K562 (cell line): ENCODE data around the gene ADPRM. TPM values are rescaled to one million over a fixed set of nuclear protein-coding genes. Genes with fewer than 3 reads are reported as not detected.

ENCODE experiments used
- ATAC-seq: fragments of 200-7000 bp; cut with Tn5 transposase; 3 replicates; pipeline ENCODE4 v1.9.1; 2020; ENCODE audit warnings: moderate library complexity
- BruUV-seq: library from RNA; stranded (reverse); fragments of 400-500 nt; replicated peaks from 2 replicates; lab custom pipeline; 2021; lab: Mats Ljungman, UMichigan
- CTCF ChIA-PET: fragments of 300-600 bp; formaldehyde crosslinking; extraction: SDS; loops from one replicate; lab custom pipeline; 2021; ENCODE audit warnings: low intra/inter-chr PET ratio; lab: Yijun Ruan, JAX
- POLR2A ChIA-PET: fragments of 300-600, 350-650 bp; sonication (Branson Sonifier 250); formaldehyde crosslinking; extraction: SDS; loops from one replicate; lab custom pipeline; 2021; ENCODE audit warnings: antibody characterized with exemption, inconsistent platforms; lab: Yijun Ruan, JAX
- DNase-seq, 4 experiments: peaks; one replicate each; pipeline versions ENCODE4 v3.0.0 to v3.0.0-alpha.2; 2011 to 2018; ENCODE audit warnings: low spot score in 3 of 4, mixed read lengths in 3 of 4; ENCODE audit errors: extremely low read depth in 1 of 4
- FAIRE-seq: peaks from 2 replicates; lab custom pipeline; 2011; peaks lifted over from hg19 to GRCh38; lab: Jason Lieb, UNC
- H2AFZ ChIP-seq: 2 replicates; pipeline ENCODE4 v1.6.0; 2011; ENCODE audit warnings: low read depth, low read length, control low read depth, inconsistent platforms
- H3K27ac ChIP-seq: fragments of 200-600 bp; 3 replicates; pipeline ENCODE4 v1.8.0; 2011; ENCODE audit warnings: low read depth, mild to moderate bottlenecking, control low read depth, inconsistent platforms, low read length, moderate library complexity, mixed read lengths; ENCODE audit errors: extremely low read depth
- H3K27me3 ChIP-seq, 2 experiments: fragments of 300-600 bp in 1 of 2; 2 replicates in 1 of 2; 3 replicates in 1 of 2; pipeline versions ENCODE4 v1.6.0 to v1.8.0; 2011; ENCODE audit warnings: inconsistent platforms in 2 of 2, low read length in 2 of 2, mild to moderate bottlenecking in 1 of 2, mixed read lengths in 1 of 2, moderate library complexity in 1 of 2; ENCODE audit not compliant: control insufficient read depth in 2 of 2, insufficient read depth in 2 of 2
- H3K36me3 ChIP-seq: fragments of 300-600 bp; 3 replicates; pipeline ENCODE4 v1.8.0; 2011; ENCODE audit warnings: mild to moderate bottlenecking, low read length, inconsistent platforms; ENCODE audit not compliant: control insufficient read depth, insufficient read depth
- H3K4me1 ChIP-seq, 2 experiments: fragments of 200-600 bp in 1 of 2; replicated peaks in 1 of 2; 2 replicates in 1 of 2; 3 replicates in 1 of 2; pipeline versions ENCODE4 v1.5.1 to v1.8.0; 2011; ENCODE audit warnings: inconsistent platforms in 2 of 2, low read length in 2 of 2, mild to moderate bottlenecking in 1 of 2, mixed read lengths in 1 of 2, moderate library complexity in 1 of 2; ENCODE audit not compliant: control insufficient read depth in 2 of 2, insufficient read depth in 2 of 2
- H3K4me2 ChIP-seq: 2 replicates; pipeline ENCODE4 v1.6.1; 2011; ENCODE audit warnings: low read length, control low read depth, inconsistent platforms, mixed read lengths; ENCODE audit not compliant: insufficient read depth
- H3K4me3 ChIP-seq: fragments of 200-600 bp; sonication (generic), shearing (Covaris generic); 2 replicates; pipeline ENCODE4 v1.5.1; 2016; ENCODE audit warnings: control low read depth, inconsistent platforms
- H3K79me2 ChIP-seq: fragments of 200-600 bp; 3 replicates; pipeline ENCODE4 v1.8.0; 2011; ENCODE audit warnings: low read length, inconsistent platforms; ENCODE audit not compliant: control insufficient read depth, insufficient read depth
- H3K9ac ChIP-seq, 2 experiments: 2 replicates each; pipeline versions ENCODE4 v1.6.0 to v1.6.1; 2011; ENCODE audit warnings: low read depth in 2 of 2, low read length in 2 of 2, control low read depth in 1 of 2, inconsistent platforms in 1 of 2, mild to moderate bottlenecking in 1 of 2, mixed read lengths in 1 of 2; ENCODE audit not compliant: insufficient read depth in 1 of 2
- H3K9me1 ChIP-seq: one replicate; pipeline ENCODE4 v1.6.0; 2011; ENCODE audit warnings: inconsistent platforms, mild to moderate bottlenecking, low read length, moderate library complexity; ENCODE audit not compliant: control insufficient read depth, insufficient read depth
- H3K9me3 ChIP-seq: replicated peaks from 2 replicates; pipeline ENCODE4 v1.5.1; 2011; ENCODE audit warnings: low read depth, low read length, inconsistent platforms; ENCODE audit not compliant: control insufficient read depth, insufficient read depth
- H4K20me1 ChIP-seq: replicated peaks from 2 replicates; pipeline ENCODE4 v1.6.1; 2011; ENCODE audit warnings: low read length, inconsistent platforms, mixed read lengths; ENCODE audit not compliant: control insufficient read depth, insufficient read depth
- CCNT2 ChIP-seq: IDR thresholded peaks from 2 replicates; pipeline ENCODE4 v1.6.1; 2011; ENCODE audit warnings: borderline replicate concordance, low read depth, mild to moderate bottlenecking, moderate library complexity, mixed read lengths, low read length; ENCODE audit not compliant: insufficient read length; ENCODE audit errors: extremely low read depth
- NR2F6 ChIP-seq: fragments of 450-650 bp; formaldehyde crosslinking; IDR thresholded peaks from 2 replicates; pipeline ENCODE4 v1.4.0; 2020; ENCODE audit warnings: mild to moderate bottlenecking
- RBM22 ChIP-seq: fragments of 200-400 bp; formaldehyde crosslinking; IDR thresholded peaks from 2 replicates; pipeline ENCODE4 v1.6.1; 2018; ENCODE audit warnings: low read length, low read depth; ENCODE audit not compliant: poor library complexity, severe bottlenecking
- RBM25 ChIP-seq: fragments of 200-400 bp; formaldehyde crosslinking; IDR thresholded peaks from 2 replicates; pipeline ENCODE4 v1.6.1; 2018; ENCODE audit warnings: low read length, low read depth, moderate library complexity; ENCODE audit not compliant: severe bottlenecking
- TGIF2 ChIP-seq: sonication (generic); formaldehyde crosslinking; IDR thresholded peaks from 2 replicates; pipeline ENCODE4 v1.8.1; 2022; ENCODE audit warnings: mild to moderate bottlenecking, missing genetic modification reagents, moderate library complexity
- ZC3H11A ChIP-seq: IDR thresholded peaks from 2 replicates; pipeline ENCODE4 v1.6.1; 2012; ENCODE audit warnings: low read depth, low read length, improper control_type of control experiment
- WGBS: fragments of 100-300 bp; shearing (Covaris generic); methylation state at CpG from one replicate; pipeline ENCODE4 v1.1.6; 2016; ENCODE audit warnings: low coverage, mixed read lengths; ENCODE audit not compliant: insufficient coverage; ENCODE audit errors: missing lambda C conversion rate; 5-methylcytosine and 5-hydroxymethylcytosine counted together
- in situ Hi-C: fragments of 300-500 bp; cut with MboI; formaldehyde crosslinking; loops from 4 replicates; pipeline ENCODE4 v1.15.0; 2018; ENCODE audit warnings: inconsistent platforms, mixed read lengths
- intact Hi-C: fragments of 100-400 bp; cut with micrococcal nuclease; formaldehyde crosslinking; loops from 2 replicates; pipeline ENCODE4 v1.14.2; 2022
- polyA plus RNA-seq, 8 experiments: library from polyadenylated mRNA; depleted of rRNA in 4 of 8; stranded (reverse) in 5 of 8; unstranded in 3 of 8; fragments of >200 nt; fragmentation: Nextera tagmentation in 2 of 8; fragmentation: Illumina TruSeq in 1 of 8; extraction: Ambion mirVana in 2 of 8; extraction: Trizol in 1 of 8; gene quantifications; 2 replicates each; pipeline versions ENCODE4 v1.2.1 to v1.2.3, GENCODE V29; 2011 to 2014; ENCODE audit warnings: inconsistent platforms in 1 of 8, missing spikeins in 1 of 8
- total RNA-seq, 7 experiments: library from RNA; depleted of rRNA in 6 of 7; stranded (reverse); fragments of >200 nt in 6 of 7; fragmentation: Illumina TruSeq in 2 of 7; extraction: Trizol in 2 of 7; gene quantifications; 2 replicates each; pipeline versions ENCODE4 v1.2.1 to v1.2.3, GENCODE V29; 2011 to 2021; ENCODE audit warnings: low replicate concordance in 1 of 7
- TF ChIP-seq, protein P1 (sequence below): fragments of 250-450 bp; sonication (Bioruptor Pico); IDR thresholded peaks from 2 replicates; pipeline ENCODE4 v1.5.0; 2021; ENCODE audit warnings: mild to moderate bottlenecking, moderate library complexity

Gene ADPRM
- total and polyA plus RNA-seq, 9 of the 15 experiments (the other 6 are each of a cell fraction or from before 2014, with no cell fraction given) = 4.7 to 17.6 (median 6.2) TPM

DNA sequence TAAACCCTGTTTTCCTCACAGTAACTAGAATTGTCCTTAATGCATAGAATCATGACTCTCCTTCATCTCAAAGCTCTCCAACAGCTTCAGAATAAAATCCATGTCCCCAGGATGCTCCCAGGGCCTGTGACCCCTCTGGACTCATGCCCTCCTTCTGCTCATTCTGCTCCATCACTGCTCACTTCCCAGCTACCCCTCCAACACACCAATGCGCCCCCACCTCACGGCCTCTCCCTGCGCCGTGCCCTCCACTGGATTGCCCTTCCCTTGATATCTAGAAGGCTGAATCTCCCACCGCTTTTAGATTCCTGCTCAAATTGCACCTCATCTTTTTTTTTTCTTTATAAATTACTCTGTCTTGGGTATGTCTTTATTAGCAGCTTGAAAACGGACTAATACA, 45.0 kb downstream of the ADPRM start (continued):
- TF ChIP-seq, protein P1, sequence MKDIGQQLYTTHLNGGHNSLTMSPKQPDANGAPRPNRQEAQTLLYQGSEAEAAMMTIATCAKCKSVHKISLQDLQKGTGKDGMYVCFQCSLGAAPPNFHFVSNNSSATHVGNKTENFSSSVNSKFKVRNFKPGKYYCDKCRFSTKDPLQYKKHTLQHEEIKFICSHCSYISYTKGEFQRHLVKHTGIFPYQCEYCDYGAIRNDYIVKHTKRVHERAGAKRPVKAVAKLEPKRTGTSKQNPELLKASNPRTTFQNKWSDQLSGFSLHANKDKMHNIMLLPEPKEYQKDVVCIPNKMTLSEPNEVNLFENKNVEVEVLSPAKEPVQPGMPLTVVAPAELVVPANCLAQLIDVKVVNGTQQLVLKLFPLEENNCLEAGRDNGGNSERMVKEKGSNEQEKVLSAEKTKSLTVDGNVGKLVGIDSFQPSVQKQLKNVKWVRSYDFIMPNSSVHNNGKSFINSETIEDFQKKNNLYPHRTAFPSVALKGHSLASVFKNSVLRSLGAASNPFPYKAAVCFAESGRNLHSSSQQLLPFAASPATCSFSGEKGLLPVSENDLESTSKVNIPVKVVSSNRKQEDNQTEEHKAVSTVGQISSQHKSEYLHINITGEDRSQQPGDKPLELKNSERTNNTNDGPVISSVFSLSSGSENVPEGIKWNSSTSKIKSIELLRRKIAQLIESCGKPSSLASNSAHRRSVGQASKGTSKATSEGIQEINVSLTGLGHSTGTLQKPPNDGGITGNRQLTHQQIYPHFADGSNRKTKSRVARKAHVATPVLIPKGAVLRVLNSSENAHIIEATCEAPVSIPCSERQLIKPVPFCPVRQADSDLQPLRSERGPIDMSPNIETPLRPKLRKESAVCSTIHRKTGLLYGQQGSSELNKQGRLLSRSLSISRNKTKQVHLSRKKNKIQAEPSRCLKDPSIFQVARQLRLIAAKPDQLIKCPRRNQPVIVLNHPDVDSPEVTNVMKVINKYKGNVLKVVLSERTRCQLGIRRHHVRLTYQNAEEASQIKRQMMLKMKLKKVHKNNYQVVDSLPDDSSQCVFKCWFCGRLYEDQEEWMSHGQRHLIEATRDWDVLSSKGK (CRISPR knock-in tag) = no peak
- TF ChIP-seq TGIF2 (CRISPR knock-in tag) = no peak
- no peak for TF ChIP-seq RBM25
- no peak for TF ChIP-seq ZC3H11A

DNA sequence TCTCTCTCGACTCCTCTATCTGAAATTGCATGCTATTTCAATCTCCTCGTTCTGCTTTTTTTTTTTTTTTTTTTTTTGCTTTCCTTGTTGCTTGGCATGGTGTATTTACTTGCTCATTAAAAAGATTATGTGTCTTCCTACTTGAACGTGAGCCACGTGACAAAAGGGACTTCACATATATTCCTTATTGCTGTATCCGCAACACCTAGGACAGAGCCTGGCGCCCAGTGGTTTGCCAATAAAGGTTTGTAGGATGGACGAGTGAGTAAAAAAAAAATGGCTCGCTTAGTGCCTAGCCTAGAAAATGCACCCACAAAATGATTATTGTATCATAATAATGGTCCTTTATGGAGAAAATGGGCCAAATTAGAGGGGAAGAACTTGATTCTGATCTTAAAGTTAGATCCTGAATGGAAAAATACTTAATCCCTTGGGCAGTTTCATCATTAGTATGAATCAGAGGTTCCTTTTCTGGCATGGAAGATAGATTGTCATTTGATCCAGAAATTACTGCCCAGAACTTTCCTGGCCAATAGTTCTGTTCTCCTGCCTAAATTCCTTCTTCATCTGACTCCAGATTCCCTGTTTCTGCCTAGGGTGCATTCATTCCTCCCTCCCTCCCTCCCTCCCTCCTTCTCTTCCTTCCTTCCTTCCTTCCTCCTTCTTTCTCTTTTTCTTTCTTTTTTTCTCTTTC, 46.1 kb downstream of the ADPRM start:
- no peak overlapping the region for H3K4me2 ChIP-seq
- 0% methylated on average over 6 of the region's 8 CpGs for WGBS
- no peaks in the 10 kb centered on the region for H3K4me1 ChIP-seq
- CTCF ChIA-PET = interaction anchor here (0.6 to 0.7 kb wide), 2 partner anchors 1098 to 1238 kb away, joined by 3 to 7 read pairs; no protein-coding TSS in a partner anchor
- no peak for FAIRE-seq
- TF ChIP-seq NR2F6 = no peak
- TF ChIP-seq CCNT2 = no peak
- no peak for TF ChIP-seq RBM22
- TF ChIP-seq, all 486 proteins: peak for 0
- Histone ChIP-seq H3K27ac (no peak overlapping the region), H4K20me1 (no peaks in the 10 kb centered on the region), H3K79me2 (no peaks in the 10 kb centered on the region), H3K36me3 (no peaks in the 10 kb centered on the region), H3K9me1 (no peaks in the 10 kb centered on the region), H3K27me3 (peaks cover 0 to 12% of the 10 kb centered on the region in 2 experiments; a peak in 2 of 5 replicates), H3K9ac (no peak overlapping the region), H2AFZ (no peak overlapping the region), H3K9me3 (no peaks in the 10 kb centered on the region), H3K4me3 (no peak overlapping the region)
- intact Hi-C loops (no loop called here), in situ Hi-C loops (no loop called here)
- ATAC-seq (no peak), DNase-seq (no peak)
- POLR2A ChIA-PET = no interaction called here
- no TSS peak for BruUV-seq
